Kidney epithelial cell (primary cell): ENCODE data around the gene FOXRED1. TPM values are rescaled to one million over a fixed set of nuclear protein-coding genes. Genes with fewer than 3 reads are reported as not detected.
A peak's percentile ranks its signal among the peaks of the same experiment; 100 is the strongest.

Source experiments
- DNase-seq: peaks from one replicate; pipeline ENCODE4 v3.0.0-alpha.2; 2010; ENCODE audit warnings: low read depth
- H3K27me3 ChIP-seq: 2 replicates; pipeline ENCODE4 v1.6.0; 2011; ENCODE audit warnings: low read length; ENCODE audit not compliant: control insufficient read depth, insufficient read depth
- H3K36me3 ChIP-seq: 2 replicates; pipeline ENCODE4 v1.5.1; 2011; ENCODE audit warnings: low read length; ENCODE audit not compliant: control insufficient read depth, insufficient read depth
- H3K4me3 ChIP-seq: 2 replicates; pipeline ENCODE4 v1.5.1; 2011; ENCODE audit warnings: low read depth, mild to moderate bottlenecking, control low read depth, low read length
- CTCF ChIP-seq: IDR thresholded peaks from 2 replicates; pipeline ENCODE4 v1.5.1; 2011; ENCODE audit warnings: mild to moderate bottlenecking, moderate library complexity, low read length, control low read depth, inconsistent platforms; ENCODE audit not compliant: insufficient read depth, poor library complexity, severe bottlenecking
- total RNA-seq: library from RNA; depleted of rRNA; stranded (reverse); fragments of >200 nt; gene quantifications from 2 replicates; pipeline ENCODE4 v1.2.3, GENCODE V29; 2015

Gene FOXRED1
- total RNA-seq: 26.3 and 27.4 TPM in 2 replicates

- Histone ChIP-seq H3K27me3 (no peaks in the 10 kb centered on the region), H3K4me3 (peak within 1 kb of the TSS; percentile 90), H3K36me3 (peaks cover 7% of the 10 kb centered on the region)
- DNase-seq: peak; percentile 96
- no peak for TF ChIP-seq CTCF
Measured at GRCh38 chr11:126268708-126269579, at the start of gene FOXRED1, which contains the start of gene SRPRA. FOXRED1 (plus strand) TSS chr11:126269154; CDS start chr11:126269207, 53 bp downstream. SRPRA (minus strand) TSS chr11:126268895; CDS start chr11:126268804, 91 bp downstream.

- Histone ChIP-seq H3K36me3 (no peaks in the 10 kb centered on the region), H3K4me3 (no peak overlapping the region), H3K27me3 (no peaks in the 10 kb centered on the region)
- no peak for DNase-seq
- TF ChIP-seq CTCF: no peak
Measured at GRCh38 chr11:126219547-126219946, 49.4 kb upstream of the FOXRED1 start.

- no peaks in the 10 kb centered on the region for H3K27me3 ChIP-seq
- no peak for TF ChIP-seq CTCF
- H3K4me3 ChIP-seq: no peak overlapping the region
- DNase-seq: no peak
- no peaks in the 10 kb centered on the region for H3K36me3 ChIP-seq
Measured at GRCh38 chr11:126224647-126225294, 44.2 kb upstream of the FOXRED1 start.

- no peak for TF ChIP-seq CTCF
- Histone ChIP-seq H3K4me3 (no peak overlapping the region), H3K36me3 (no peaks in the 10 kb centered on the region), H3K27me3 (no peaks in the 10 kb centered on the region)
- no peak for DNase-seq
Measured at GRCh38 chr11:126225295-126225665, 43.7 kb upstream of the FOXRED1 start.

- Histone ChIP-seq H3K4me3 (no peak overlapping the region), H3K36me3 (no peaks in the 10 kb centered on the region), H3K27me3 (no peaks in the 10 kb centered on the region)
- no peak for TF ChIP-seq CTCF
- no peak for DNase-seq
Measured at GRCh38 chr11:126226334-126227084, 42.4 kb upstream of the FOXRED1 start.
